ENCODE results near the gene TSPY8.
"Not testable (repeated sequence)": the region's sequence is repeated elsewhere in the genome, so short reads cannot be mapped to it uniquely, and the experiment has no call there.

DNA sequence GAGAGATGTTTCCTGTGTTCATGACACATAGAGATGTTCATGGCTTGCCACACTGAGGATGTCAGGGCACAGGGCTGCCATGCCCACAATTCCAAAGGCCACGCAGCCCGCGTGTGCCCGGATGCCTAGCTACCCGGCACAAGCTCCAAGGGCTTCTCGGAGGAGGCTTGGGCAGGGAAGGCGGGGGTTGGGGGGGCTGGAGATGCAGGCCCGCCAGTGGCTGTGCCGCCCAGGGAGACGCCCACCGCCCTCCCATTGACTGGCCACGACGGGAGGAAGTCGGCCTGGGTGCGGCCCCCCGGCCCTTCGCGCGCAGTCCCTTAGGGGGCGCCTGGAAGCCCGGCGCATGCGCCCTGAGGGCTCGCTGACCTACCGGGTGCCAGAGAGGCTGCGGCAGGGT is 20.4 kb upstream of the TSPY8 start, which contains the start of gene TSPY4:
- TF ChIP-seq, protein P1, sequence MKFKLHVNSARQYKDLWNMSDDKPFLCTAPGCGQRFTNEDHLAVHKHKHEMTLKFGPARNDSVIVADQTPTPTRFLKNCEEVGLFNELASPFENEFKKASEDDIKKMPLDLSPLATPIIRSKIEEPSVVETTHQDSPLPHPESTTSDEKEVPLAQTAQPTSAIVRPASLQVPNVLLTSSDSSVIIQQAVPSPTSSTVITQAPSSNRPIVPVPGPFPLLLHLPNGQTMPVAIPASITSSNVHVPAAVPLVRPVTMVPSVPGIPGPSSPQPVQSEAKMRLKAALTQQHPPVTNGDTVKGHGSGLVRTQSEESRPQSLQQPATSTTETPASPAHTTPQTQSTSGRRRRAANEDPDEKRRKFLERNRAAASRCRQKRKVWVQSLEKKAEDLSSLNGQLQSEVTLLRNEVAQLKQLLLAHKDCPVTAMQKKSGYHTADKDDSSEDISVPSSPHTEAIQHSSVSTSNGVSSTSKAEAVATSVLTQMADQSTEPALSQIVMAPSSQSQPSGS (CRISPR knock-in tag; IDR thresholded peaks at IDR 0.05), result not testable (repeated sequence)
- TF ChIP-seq, protein P2, sequence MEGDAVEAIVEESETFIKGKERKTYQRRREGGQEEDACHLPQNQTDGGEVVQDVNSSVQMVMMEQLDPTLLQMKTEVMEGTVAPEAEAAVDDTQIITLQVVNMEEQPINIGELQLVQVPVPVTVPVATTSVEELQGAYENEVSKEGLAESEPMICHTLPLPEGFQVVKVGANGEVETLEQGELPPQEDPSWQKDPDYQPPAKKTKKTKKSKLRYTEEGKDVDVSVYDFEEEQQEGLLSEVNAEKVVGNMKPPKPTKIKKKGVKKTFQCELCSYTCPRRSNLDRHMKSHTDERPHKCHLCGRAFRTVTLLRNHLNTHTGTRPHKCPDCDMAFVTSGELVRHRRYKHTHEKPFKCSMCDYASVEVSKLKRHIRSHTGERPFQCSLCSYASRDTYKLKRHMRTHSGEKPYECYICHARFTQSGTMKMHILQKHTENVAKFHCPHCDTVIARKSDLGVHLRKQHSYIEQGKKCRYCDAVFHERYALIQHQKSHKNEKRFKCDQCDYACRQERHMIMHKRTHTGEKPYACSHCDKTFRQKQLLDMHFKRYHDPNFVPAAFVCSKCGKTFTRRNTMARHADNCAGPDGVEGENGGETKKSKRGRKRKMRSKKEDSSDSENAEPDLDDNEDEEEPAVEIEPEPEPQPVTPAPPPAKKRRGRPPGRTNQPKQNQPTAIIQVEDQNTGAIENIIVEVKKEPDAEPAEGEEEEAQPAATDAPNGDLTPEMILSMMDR (CRISPR knock-in tag; IDR thresholded peaks at IDR 0.05), result not testable (repeated sequence)

Measured in HepG2 (cell line).